ENCODE results near the gene AQP12B.
"Not testable (repeated sequence)": the region's sequence is repeated elsewhere in the genome, so short reads cannot be mapped to it uniquely, and the experiment has no call there.

Gene AQP12B, protein sequence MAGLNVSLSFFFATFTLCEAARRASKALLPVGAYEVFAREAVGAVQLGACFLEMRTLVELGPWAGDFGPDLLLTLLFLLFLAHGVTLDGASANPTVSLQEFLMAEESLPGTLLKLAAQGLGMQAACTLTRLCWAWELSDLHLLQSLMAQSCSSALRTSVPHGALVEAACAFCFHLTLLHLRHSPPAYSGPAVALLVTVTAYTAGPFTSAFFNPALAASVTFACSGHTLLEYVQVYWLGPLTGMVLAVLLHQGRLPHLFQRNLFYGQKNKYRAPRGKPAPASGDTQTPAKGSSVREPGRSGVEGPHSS

DNA sequence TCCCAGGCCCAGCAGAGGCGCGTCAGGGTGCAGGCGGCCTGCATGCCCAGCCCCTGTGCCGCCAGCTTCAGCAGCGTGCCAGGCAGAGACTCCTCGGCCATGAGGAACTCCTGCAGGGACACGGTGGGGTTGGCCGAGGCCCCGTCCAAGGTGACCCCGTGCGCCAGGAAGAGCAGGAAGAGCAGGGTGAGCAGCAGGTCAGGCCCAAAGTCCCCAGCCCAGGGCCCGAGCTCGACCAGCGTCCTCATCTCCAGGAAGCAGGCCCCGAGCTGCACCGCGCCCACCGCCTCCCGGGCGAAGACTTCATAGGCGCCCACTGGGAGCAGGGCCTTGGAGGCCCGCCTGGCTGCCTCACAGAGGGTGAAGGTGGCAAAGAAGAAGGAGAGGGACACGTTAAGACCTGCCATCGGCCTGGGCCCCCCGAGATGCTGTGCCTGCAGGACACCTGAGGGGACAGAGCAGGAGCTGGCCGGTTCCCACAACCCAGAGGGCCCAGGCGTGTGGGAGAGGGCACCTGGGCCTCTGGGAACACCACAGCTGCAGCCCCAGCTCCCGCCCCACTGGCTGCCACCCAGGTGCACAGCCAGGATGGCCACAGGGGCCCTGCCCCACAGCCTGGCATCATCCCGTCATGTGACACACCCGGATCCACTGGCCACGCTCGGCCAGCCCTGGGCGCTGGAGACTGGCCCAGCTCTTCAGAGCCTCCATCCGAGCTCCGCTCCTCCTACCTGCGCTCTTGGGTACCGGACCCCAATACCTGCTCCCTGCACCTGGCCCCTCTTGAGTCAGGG lies at the start of gene AQP12B:
AQP12B (minus strand) TSS at position 455 of the 794 bp plus-strand sequence; CDS start at position 407, 48 bp downstream.
- not testable (repeated sequence) for DNase-seq (ENCODE audit: low read depth)

DNA sequence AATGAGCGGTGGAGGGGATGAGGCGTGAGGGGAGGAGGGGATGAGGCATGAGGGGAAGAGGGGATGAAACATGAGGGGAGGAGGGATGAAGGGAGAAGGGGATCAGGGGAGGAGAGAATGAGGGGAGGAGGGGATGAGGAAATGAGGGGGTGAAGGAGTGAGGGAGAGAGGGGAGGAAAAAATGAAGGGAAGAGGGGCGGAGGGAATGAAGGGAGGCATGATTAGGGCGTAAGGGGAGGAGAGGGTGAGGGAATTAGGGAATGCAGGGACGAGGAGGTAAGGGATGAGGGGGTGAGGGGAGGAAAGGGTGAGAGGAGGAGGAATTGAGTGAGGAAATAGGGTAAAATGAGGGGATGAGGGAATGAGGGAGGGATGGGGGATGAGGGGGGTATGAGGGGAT lies 49.5 kb upstream of the AQP12B start:
- DNase-seq (ENCODE audit: low read depth), result no peak

DNA sequence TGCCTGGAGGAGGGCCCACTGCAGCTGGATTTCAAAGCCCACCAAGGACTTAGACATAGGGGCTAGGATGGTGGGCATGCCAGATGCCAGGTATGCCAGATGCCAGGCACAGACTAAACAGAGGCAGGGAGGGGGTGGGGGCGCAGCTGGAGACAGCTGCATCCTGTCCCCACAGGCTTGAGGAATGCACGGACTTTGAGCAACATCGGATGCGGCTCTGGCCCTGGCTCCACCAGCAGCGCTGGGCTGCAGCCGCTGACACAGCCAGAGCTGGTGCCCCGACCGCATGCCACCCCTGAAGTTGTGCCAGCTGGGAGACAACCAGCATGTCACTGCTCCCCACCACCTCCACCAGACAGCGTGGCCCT lies 48.5 kb upstream of the AQP12B start:
- DNase-seq (ENCODE audit: low read depth), result no peak

DNA sequence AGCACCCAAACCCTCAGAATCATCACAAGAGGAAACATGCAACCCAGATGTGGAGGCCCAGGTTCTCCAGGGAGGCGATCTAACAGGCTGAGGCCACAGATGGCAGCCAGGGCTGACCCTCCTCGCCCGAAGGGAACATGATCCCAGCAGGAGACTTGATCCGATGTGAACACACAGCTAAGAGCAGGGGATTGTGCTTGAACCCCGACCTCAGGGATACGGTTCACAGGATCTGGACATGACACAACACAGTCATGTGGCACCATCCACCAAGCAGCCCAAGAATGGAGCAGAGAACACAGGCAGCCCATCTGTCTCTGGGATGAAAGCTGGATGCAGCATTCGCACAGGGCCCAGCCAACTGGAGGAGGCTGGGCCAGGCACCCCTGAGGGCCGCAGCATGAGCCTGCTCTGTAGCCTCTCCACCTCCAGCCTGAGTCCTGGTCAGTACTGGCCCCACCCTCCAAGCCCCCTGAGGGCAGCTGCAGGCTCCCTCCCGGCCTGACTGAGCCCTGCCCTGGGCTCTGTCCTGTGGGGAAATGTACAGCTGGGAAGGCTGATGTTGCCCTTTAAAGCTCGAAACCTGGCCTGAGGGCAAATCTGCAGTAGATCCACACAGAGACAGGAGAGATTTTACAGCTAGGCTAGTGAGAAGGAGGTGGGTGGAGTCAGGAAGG lies 48.0 kb upstream of the AQP12B start:
- no peak for DNase-seq (ENCODE audit: low read depth)

DNA sequence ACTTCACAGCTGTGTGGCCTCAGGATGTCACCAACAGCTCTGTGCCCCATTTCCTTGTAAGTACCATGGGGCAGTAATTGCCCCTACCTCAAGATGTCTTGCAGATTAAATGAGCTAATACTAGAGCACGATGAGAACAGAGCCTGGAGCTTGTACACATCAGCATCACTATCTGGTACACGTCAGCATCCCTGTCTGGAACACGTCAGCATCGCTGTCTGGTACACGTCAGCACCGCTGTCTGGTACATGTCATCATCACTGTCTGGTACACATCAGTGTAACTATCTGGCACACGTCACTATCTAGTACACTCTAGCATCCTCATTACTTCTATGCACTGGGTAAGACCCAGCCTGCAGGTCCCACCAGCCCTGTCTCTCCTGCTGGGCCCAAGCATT lies 46.1 kb upstream of the AQP12B start:
- DNase-seq (ENCODE audit: low read depth), result no peak

DNA sequence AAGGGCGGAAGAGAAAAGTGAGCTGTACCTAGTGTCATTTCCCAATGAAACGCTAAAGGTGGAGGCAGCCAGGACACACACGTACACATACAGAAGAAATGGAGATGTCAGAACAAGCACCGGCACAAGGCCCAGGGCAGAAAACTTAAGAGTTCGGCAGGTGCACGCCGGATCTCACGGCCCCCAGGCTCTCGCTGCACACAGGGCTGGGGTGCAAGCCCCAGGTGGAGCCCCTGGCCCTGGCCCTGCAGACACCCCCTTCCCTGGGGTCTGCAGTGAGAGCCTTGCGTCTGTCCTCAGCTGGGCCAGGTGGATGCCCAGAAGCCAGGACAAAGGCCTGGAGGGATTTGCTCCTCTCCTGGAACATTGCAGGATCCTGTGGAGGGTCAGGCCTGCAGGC lies 45.7 kb upstream of the AQP12B start:
- DNase-seq (ENCODE audit: low read depth), result no peak

DNA sequence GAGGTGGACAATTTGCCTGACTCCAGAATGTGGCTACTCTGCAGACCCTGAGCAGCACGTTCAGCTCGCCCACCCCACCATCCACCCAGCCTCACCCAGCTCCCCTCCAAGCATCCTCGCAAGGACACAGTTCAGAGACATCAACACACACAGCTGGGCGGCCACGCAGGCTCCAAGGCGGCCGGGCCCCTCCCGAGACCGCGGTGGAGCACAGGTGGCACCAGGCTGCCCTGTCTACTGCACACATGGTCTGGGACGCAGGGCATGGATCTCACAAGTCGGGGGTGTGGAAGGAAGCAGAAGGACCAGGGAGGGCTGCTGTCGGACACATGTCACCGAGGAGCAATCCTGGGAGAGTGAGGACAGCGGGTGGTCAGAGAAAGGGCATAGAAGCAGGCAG lies 45.2 kb upstream of the AQP12B start:
- DNase-seq (ENCODE audit: low read depth), result no peak

DNA sequence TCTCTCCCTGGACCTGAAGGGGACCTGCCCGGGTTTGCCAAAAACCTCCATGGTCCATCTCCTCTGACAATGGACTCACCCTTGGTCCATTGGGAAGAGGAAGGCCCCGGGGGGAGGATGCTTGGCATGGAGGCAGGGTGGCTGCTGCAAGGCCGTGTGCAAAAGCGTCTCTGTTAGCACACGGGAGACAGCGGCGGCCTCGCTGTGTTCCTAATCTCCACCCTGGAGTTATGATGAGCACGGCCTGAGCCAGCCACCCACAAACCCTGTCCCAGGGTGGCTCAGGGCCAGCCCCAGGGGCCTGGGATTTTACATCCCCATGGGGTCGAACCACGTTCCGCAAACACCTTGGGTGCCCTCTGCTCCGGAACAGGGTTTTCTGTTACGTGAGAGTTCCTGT lies 44.8 kb upstream of the AQP12B start:
- no peak for DNase-seq (ENCODE audit: low read depth)

DNA sequence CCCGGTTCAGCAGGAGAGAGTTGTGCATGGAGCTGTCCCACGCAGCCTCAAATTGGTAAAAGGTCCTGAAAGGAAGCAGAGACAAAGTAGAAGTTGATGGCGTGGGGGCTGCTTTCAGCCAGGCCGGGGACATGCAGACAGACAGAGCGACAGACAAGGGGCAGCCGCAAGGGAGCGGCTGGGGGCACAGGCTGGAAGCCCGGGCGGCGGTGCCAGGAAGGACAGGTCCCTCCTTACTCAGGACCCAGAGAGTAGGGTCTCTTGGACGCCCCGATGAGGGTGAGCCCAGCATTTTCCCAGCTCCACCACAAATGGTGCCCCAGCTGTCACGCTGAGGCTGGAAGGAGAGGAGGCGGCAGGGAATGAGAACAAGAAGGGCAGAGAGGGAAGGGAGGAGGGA lies 44.2 kb upstream of the AQP12B start:
- no peak for DNase-seq (ENCODE audit: low read depth)

DNA sequence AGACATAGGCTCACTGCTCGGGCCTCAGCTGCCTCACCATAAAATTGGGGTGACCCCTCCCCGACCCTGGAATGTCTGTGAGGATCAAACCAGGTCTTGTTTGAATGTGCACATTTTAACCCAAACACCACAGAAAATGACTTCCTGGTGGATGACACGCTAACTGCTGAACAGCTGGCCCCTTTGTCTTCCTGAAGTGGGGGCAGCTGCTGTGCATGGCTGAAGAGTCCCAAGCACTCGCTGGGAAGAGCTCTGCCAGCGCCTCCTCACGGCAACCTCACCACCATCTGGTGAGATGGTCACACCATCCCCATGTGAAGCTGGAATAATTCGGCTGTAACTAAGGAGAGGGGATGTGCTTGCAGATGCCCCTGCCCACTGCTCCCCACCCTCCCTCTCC lies 43.0 kb upstream of the AQP12B start:
- no peak for DNase-seq (ENCODE audit: low read depth)

DNA sequence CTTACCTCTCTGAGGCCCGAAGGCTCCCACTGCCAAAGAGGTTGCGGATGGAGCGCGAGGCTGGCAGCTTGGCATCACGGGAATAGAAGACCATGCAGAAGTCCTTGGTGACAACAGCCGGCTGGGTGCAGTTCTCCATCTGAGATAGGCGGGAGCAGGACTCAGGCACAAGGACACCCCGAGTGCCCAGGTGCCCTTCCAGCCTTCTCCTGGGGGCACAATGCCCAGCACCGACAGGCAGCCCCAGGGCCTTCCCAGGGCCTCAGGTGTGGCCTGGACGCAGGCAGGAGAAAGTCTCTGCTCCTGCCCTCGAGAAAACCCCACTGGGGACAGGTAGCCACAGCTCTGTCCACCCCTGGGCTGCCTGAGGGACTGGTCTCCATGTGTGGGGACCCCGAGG lies 42.6 kb upstream of the AQP12B start:
- DNase-seq (ENCODE audit: low read depth), result no peak

DNA sequence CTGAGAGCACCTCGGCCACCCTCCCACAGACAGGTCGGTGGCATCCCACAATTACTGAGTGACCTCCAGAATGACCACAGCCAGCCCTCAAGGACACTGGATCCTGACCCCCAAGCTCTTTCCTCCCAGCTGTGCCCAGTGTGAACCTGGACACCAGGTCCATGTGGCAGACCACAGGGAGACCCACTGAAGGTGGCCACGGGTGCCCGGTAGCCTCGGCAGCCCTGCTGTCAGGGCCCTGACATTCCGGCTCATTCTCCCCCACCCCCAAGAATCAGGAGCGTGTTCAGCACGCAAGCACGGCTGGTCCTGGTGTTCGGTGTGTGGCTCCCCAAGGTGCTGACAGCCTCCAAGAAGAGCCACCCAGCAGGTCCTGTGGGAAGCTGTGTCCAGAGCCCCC lies 41.7 kb upstream of the AQP12B start:
- DNase-seq (ENCODE audit: low read depth), result no peak

DNA sequence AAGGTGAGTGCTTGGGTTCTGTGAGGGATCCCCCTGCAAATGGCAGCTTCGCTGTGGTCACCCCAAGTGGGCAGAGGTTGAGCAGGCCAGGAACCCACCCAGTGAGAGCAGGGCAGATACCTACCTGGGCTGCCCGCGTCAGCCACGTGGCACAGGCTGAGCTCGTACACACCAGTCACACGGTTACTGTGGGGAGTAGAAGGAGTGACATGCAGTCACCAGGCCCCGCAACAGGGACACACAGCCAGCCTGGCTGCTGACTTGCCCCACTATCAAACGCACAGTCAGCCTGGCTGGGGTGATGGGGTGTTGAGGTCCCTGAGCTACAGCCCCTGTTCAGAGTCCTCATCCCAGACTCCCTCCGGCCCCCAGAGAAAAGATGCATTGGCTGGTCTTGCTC lies 41.2 kb upstream of the AQP12B start:
- no peak for DNase-seq (ENCODE audit: low read depth)

DNA sequence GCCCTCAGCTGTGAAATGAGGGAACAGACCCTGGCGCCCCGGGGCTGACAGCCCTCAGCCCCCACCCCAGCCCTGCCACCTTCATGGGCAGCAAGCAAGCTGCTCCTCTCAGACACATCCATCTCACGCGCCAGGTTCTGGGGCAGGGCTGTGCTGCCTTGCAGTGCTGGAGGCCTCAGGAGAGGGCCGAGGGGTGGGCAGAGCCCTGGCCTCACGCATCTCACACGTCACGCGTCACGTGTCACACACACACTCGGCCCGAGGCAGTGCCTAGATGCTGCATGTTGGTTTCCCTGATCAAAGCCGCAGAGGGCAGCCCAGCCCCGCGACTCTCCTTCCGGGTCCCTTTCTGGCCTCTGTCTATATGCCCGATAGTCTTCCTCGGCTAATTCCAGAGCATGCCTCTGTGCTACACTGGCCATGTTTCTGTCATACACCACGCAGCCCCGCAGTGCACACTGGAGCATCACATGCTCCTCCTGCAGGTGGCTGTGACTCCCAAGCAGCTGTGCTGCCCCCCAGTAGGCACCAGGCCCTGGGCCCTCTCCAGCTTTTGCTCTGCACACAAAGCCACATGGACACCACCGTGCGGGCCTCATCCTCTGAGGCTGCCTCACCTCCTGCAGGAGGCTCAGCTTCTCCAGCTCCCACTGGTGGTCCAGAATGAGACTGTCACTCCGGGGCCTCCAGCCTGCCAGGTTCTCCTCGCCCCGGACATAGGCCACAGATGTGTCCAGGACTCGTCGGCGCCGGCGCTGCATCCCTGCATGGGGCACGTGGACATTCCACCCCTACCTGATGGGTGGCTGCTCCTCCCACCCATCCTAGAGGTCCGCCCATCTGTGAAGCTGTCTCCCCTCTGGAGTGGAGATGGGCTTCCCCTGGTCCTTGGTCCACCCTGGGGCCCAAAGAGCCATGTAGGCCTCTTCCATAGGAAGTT lies 40.4 kb upstream of the AQP12B start:
- DNase-seq (ENCODE audit: low read depth), result no peak

DNA sequence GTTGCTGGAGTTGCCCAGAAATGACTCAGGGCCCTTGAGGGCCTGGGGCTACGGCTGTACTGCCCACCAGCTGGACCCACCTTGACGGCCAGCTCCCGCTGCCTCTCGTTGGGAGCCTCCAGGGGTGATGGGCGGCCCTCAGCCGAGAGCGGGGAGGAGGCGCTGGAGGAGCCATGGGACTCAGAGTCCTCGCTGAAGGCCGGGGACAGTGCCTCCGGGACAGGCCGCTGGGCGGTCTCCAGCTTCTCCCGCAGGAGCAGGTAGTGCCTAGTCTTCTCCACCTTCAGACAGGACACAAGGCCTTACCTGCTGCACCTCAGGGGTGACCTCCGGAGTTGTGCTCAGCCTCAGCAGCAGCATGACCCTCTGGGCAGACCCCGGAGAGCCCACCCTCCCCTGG lies 39.7 kb upstream of the AQP12B start:
- DNase-seq (ENCODE audit: low read depth), result no peak

DNA sequence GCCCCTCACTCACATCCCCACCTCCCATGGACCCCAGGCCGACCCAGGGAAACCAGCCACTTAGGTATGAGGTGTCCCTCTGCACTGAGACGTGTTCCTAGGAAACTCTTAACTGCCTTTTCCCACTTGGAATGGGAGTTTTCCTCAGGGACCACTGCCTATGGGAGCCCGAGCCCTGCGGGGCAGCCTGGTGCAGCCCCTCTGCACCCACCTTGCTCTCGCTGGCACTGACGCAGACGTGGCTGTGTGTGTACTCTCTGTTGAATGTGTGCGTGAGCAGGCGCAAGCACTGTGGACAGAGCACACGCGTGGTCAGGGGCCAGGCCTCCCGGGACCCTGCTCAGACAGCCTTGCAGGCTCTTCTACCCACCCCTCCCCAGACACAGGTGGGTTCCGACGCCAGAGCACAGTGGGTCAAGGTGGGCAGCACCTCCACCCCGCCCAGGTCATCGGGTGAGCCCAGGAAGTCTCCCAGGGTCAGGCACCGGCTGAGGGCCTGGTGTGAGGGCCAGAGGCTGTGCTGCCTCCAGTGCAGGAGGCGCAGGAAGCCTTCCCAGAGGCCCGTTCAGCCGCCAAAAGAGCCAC lies 39.0 kb upstream of the AQP12B start:
- no peak for DNase-seq (ENCODE audit: low read depth)

DNA sequence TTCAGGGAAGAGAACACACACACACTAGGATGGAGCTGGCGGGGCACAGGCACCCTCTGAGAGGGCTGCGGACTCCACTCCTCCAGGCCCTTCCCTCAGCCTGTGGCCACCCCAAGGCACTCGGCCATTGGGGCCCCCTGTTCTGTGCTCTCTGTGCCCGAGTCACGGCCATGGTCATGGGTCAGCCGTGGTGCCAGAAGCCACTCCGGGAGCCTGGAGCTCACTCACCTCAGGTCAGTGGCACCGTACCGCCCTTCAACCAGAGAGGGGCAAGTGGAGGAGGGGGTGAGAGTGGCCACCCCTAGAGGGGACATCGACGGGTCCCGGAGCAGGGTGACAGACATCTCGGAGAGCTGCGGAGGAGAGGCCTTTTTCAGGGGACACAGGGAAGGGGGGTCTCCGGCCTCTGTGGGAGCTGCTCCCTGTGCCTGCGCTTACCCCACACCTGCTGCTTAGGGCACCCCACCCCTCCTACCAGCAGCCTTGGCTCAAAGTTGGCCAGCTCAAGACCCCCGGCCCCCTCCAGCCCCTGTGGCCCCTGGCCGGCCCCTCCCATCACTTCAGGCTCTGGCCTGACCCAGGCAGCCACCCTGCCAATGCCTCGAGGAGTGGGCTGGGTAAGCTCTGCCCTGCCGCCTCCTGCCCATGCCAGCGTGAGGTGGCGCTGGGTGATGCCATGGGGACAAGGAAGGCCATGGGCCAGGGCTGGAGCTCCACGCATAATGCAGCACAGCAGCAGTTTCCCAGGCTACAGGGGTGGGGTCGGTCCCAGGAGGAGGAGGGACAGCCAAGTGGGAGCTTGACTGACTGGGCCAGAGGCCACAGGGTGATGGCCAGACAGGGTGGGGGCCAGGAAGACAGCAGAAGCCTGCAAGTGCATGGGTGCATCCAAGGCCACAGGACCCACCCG lies 38.3 kb upstream of the AQP12B start:
- no peak for DNase-seq (ENCODE audit: low read depth)

DNA sequence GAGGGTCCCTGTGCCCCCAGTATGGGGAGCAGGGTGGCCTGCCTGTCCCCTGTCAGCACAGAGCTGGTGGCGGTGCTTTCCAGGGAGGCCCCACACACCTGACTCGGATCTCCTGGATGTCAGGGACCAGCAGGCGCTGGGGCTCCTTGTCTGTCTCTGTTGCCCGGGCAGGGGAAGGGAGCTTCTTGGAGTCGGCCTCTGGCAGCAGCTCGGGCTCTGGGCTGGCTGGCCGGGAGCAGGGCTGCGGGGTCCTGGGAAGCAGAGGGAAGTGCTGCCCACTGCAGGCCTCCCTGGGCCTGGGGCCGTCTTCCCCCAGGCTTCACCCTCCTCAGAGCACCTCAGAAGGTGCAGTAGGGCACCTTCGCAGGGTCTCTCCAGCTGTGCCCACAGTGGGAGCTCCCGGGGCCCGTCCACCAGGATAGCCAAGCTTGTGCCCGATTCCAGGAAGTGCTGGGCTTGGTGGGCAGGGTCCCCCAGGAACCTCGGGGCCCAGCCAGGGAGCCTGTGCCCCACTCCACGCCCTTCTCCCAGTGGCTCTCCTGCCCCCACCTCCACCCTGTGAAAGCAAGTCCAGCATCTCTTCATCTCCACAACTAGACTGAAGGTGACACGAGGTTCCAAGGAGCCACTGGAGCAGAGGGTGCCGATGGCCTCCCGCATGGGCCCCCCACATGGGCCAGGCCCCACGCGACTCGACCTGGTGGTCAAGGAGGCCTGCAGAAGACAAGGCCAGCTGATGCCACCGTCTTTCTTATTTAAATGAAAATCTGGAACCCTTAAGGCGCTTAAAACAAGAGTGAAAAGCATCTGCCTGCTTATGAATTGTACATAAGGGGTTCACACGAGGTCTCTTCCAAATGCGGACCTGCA lies 37.2 kb upstream of the AQP12B start:
- DNase-seq (ENCODE audit: low read depth), result no peak

DNA sequence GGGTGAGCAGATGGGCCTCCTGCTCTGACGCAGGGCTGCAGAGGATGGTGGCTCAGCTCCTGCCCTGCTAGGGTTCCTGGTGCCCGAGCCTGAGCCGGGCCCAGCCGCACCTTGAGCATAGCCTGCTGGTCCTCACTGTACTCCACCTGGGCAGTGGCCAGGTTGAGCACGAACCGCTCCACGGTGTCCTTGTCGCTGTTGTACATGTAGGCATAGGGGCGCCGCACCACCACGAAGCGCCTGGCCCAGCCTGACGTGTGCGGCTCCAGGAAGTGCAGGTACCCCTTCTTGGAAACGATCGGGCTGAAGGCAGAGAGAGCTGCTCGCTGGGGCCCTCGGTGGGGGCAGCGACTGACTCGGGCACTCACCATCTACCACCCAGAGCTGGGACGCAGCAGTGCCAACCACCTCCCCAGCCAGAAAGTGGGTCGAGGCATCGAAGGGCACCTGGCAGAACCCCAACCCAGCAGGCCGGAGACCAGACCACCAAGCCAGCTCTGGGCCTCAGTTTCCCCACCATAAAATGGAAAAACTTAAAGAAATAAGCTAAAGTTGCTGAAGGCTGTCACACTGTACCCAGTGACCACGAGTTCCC lies 36.3 kb upstream of the AQP12B start:
- no peak for DNase-seq (ENCODE audit: low read depth)
